Smooth muscle cell of bladder (primary cell): Measurements from ENCODE around the gene ENOSF1. TPM values are rescaled to one million over a fixed set of nuclear protein-coding genes. Genes with fewer than 3 reads are reported as not detected.

Source experiments
- total RNA-seq: library from RNA; depleted of rRNA; stranded (reverse); fragments of >200 nt; gene quantifications from 2 replicates; pipeline ENCODE4 v1.2.3, GENCODE V29; 2014

The ENOSF1 gene, protein sequence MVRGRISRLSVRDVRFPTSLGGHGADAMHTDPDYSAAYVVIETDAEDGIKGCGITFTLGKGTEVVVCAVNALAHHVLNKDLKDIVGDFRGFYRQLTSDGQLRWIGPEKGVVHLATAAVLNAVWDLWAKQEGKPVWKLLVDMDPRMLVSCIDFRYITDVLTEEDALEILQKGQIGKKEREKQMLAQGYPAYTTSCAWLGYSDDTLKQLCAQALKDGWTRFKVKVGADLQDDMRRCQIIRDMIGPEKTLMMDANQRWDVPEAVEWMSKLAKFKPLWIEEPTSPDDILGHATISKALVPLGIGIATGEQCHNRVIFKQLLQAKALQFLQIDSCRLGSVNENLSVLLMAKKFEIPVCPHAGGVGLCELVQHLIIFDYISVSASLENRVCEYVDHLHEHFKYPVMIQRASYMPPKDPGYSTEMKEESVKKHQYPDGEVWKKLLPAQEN
- total RNA-seq, result 26.6 and 37.4 TPM in 2 replicates

GRCh38 chr18:712401-713134 is at the start of gene ENOSF1:
Gene ENOSF1 (minus strand): TSS chr18:712630. CDS start chr18:712587, 43 bp downstream.

DNA sequence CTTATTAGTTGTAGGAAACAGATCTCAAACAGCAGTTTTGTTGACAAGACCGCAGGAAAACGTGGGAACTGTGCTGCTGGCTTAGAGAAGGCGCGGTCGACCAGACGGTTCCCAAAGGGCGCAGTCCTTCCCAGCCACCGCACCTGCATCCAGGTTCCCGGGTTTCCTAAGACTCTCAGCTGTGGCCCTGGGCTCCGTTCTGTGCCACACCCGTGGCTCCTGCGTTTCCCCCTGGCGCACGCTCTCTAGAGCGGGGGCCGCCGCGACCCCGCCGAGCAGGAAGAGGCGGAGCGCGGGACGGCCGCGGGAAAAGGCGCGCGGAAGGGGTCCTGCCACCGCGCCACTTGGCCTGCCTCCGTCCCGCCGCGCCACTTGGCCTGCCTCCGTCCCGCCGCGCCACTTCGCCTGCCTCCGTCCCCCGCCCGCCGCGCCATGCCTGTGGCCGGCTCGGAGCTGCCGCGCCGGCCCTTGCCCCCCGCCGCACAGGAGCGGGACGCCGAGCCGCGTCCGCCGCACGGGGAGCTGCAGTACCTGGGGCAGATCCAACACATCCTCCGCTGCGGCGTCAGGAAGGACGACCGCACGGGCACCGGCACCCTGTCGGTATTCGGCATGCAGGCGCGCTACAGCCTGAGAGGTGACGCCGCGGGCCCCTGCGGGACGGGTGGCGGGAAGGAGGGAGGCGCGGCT is 55.0 kb downstream of the ENOSF1 start, which contains the start of gene TYMS:
TYMS (plus strand) TSS at position 343 of the 690 bp plus-strand sequence; CDS start at position 433, 90 bp downstream.

Other genes with a start within 250 kb of the ENOSF1 start
- gene COLEC12, start 211.9 kb downstream of the ENOSF1 start, total RNA-seq, result 29.0 and 79.5 TPM in 2 replicates
- gene CETN1, start 132.2 kb downstream of the ENOSF1 start, total RNA-seq, result not detected in 2 replicates
- under 0.01 and 0.65 TPM in 2 replicates for gene CLUL1, start 115.6 kb downstream of the ENOSF1 start, total RNA-seq
- gene TYMS, start 55.0 kb downstream of the ENOSF1 start, total RNA-seq, result 7.4 and 8.0 TPM in 2 replicates
- 55.2 and 68.6 TPM in 2 replicates for gene YES1, start 99.6 kb upstream of the ENOSF1 start, total RNA-seq
- gene ADCYAP1, start 192.2 kb upstream of the ENOSF1 start, total RNA-seq, result not detected in 2 replicates